H9 (cell line): Measurements from ENCODE around the gene CORO1A. TPM values are rescaled to one million over a fixed set of nuclear protein-coding genes. Genes with fewer than 3 reads are reported as not detected.

ENCODE experiments used
- DNase-seq: peaks from one replicate; pipeline ENCODE4 v3.0.0-alpha.2; 2017
- H2AFZ ChIP-seq: one replicate; pipeline ENCODE4 v1.6.1; 2013; ENCODE audit warnings: mild to moderate bottlenecking, low read length, control low read depth, moderate library complexity
- H2AK5ac ChIP-seq: 2 replicates; pipeline ENCODE4 v1.6.1; 2013; ENCODE audit warnings: low read length, control low read depth, mixed read lengths; ENCODE audit not compliant: insufficient read length
- H2BK120ac ChIP-seq: one replicate; pipeline ENCODE4 v1.6.1; 2013; ENCODE audit warnings: low read depth, mild to moderate bottlenecking, low read length, control low read depth, inconsistent platforms; ENCODE audit not compliant: poor library complexity, severe bottlenecking
- H2BK12ac ChIP-seq: 2 replicates; pipeline ENCODE4 v1.6.1; 2013; ENCODE audit warnings: low read length, control low read depth, mixed read lengths, low read depth; ENCODE audit not compliant: insufficient read length
- H2BK15ac ChIP-seq: 2 replicates; pipeline ENCODE4 v1.6.1; 2013; ENCODE audit warnings: low read depth, low read length, control low read depth
- H2BK20ac ChIP-seq: one replicate; pipeline ENCODE4 v1.6.1; 2013; ENCODE audit warnings: low read depth, mild to moderate bottlenecking, low read length, control low read depth, inconsistent platforms; ENCODE audit not compliant: poor library complexity, severe bottlenecking
- H2BK5ac ChIP-seq: 2 replicates; pipeline ENCODE4 v1.6.1; 2013; ENCODE audit warnings: low read length, control low read depth, mixed read lengths; ENCODE audit not compliant: insufficient read length
- H3K14ac ChIP-seq: 2 replicates; pipeline ENCODE4 v1.6.1; 2013; ENCODE audit warnings: low read length, control low read depth; ENCODE audit not compliant: insufficient read depth
- H3K18ac ChIP-seq: 2 replicates; pipeline ENCODE4 v1.6.1; 2013; ENCODE audit warnings: low read depth, mild to moderate bottlenecking, mixed read lengths, low read length, control low read depth; ENCODE audit not compliant: insufficient read length
- H3K23ac ChIP-seq: 2 replicates; pipeline ENCODE4 v1.6.1; 2013; ENCODE audit warnings: low read length, control low read depth, mixed read lengths, low read depth; ENCODE audit not compliant: insufficient read length
- H3K23me2 ChIP-seq: 2 replicates; pipeline ENCODE4 v1.6.1; 2013; ENCODE audit warnings: low read depth, mild to moderate bottlenecking, mixed read lengths, low read length, control low read depth; ENCODE audit not compliant: insufficient read length, poor library complexity, severe bottlenecking
- H3K27ac ChIP-seq: 2 replicates; pipeline ENCODE4 v1.5.1; 2013; ENCODE audit warnings: low read length, control low read depth, mixed read lengths, low read depth; ENCODE audit not compliant: insufficient read length
- H3K27me3 ChIP-seq: 2 replicates; pipeline ENCODE4 v1.6.1; 2013; ENCODE audit warnings: low read length, control low read depth, inconsistent platforms; ENCODE audit not compliant: insufficient read depth
- H3K4ac ChIP-seq: 2 replicates; pipeline ENCODE4 v1.6.1; 2013; ENCODE audit warnings: low read depth, mild to moderate bottlenecking, control low read depth, inconsistent platforms, low read length, moderate library complexity
- H3K4me1 ChIP-seq: 2 replicates; pipeline ENCODE4 v1.6.1; 2013; ENCODE audit warnings: low read length, control low read depth, inconsistent platforms; ENCODE audit not compliant: insufficient read depth
- H3K4me2 ChIP-seq: 2 replicates; pipeline ENCODE4 v1.6.1; 2013; ENCODE audit warnings: low read length, control low read depth, mixed read lengths; ENCODE audit not compliant: insufficient read length, insufficient read depth
- H3K56ac ChIP-seq: 2 replicates; pipeline ENCODE4 v1.6.1; 2013; ENCODE audit warnings: low read depth, mild to moderate bottlenecking, mixed read lengths, low read length, control low read depth; ENCODE audit not compliant: insufficient read length
- H3K79me1 ChIP-seq: 2 replicates; pipeline ENCODE4 v1.6.1; 2013; ENCODE audit warnings: low read depth, mild to moderate bottlenecking, moderate library complexity, low read length, control low read depth, inconsistent platforms; ENCODE audit not compliant: insufficient read depth, poor library complexity, severe bottlenecking
- H3K79me2 ChIP-seq: 2 replicates; pipeline ENCODE4 v1.6.1; 2013; ENCODE audit warnings: low read length, control low read depth, inconsistent platforms; ENCODE audit not compliant: insufficient read depth
- H3K9ac ChIP-seq: 2 replicates; pipeline ENCODE4 v1.6.1; 2013; ENCODE audit warnings: low read length, control low read depth, mixed read lengths; ENCODE audit not compliant: insufficient read length; ENCODE audit errors: extremely low read depth
- H3K9me3 ChIP-seq: one replicate; pipeline ENCODE4 v1.6.1; 2013; ENCODE audit warnings: low read depth, low read length, inconsistent platforms; ENCODE audit not compliant: control insufficient read depth
- H3T11ph ChIP-seq: one replicate; pipeline ENCODE4 v1.6.1; 2013; ENCODE audit warnings: mild to moderate bottlenecking, low read length, control low read depth, inconsistent platforms
- H4K20me1 ChIP-seq: one replicate; pipeline ENCODE4 v1.6.1; 2013; ENCODE audit not compliant: control insufficient read depth, insufficient read length, insufficient read depth
- H4K5ac ChIP-seq: 2 replicates; pipeline ENCODE4 v1.6.1; 2013; ENCODE audit warnings: low read depth, mild to moderate bottlenecking, mixed read lengths, low read length, control low read depth; ENCODE audit not compliant: insufficient read length
- H4K8ac ChIP-seq: replicated peaks from 2 replicates; pipeline ENCODE4 v1.6.1; 2013; ENCODE audit warnings: low read length, control low read depth, mixed read lengths, low read depth; ENCODE audit not compliant: insufficient read length
- H4K91ac ChIP-seq: 2 replicates; pipeline ENCODE4 v1.6.1; 2013; ENCODE audit warnings: low read depth, mild to moderate bottlenecking, moderate library complexity, mixed read lengths, low read length, control low read depth; ENCODE audit not compliant: insufficient read length
- H3K27ac Mint-ChIP-seq, 3 experiments: 2 replicates in 2 of 3; 3 replicates in 1 of 3; pipeline ENCODE4 v1.8.0; 2020 to 2021; ENCODE audit warnings: mixed read lengths in 3 of 3, mild to moderate bottlenecking in 1 of 3, moderate library complexity in 1 of 3
- H3K27me3 Mint-ChIP-seq: 2 replicates; pipeline ENCODE4 v1.8.0; 2021; ENCODE audit warnings: low read depth, mild to moderate bottlenecking, moderate library complexity, mixed read lengths
- H3K36me3 Mint-ChIP-seq, 3 experiments: 2 replicates in 2 of 3; 3 replicates in 1 of 3; pipeline ENCODE4 v1.8.0; 2020 to 2021; ENCODE audit warnings: low read depth in 3 of 3, mixed read lengths in 3 of 3; ENCODE audit not compliant: insufficient read depth in 1 of 3
- H3K4me1 Mint-ChIP-seq, 2 experiments: 2 replicates each; pipeline ENCODE4 v1.8.0; 2020; ENCODE audit warnings: mixed read lengths in 2 of 2
- H3K4me3 Mint-ChIP-seq, 2 experiments: 2 replicates in 1 of 2; 3 replicates in 1 of 2; pipeline ENCODE4 v1.8.0; 2020 to 2021; ENCODE audit warnings: mild to moderate bottlenecking in 2 of 2, mixed read lengths in 2 of 2, moderate library complexity in 1 of 2
- H3K9me3 Mint-ChIP-seq, 2 experiments: 2 replicates in 1 of 2; 3 replicates in 1 of 2; pipeline ENCODE4 v1.8.0; 2020; ENCODE audit warnings: mild to moderate bottlenecking in 2 of 2, mixed read lengths in 2 of 2, moderate library complexity in 1 of 2
- WGBS: extraction: QIAGEN DNeasy Blood & Tissue Kit; methylation state at CpG from one replicate; pipeline ENCODE4 v1.1.7; 2013; ENCODE audit warnings: missing lambda C conversion rate, low lambda C conversion rate, mixed read lengths; ENCODE audit not compliant: insufficient read length; ENCODE audit errors: extremely low coverage; 5-methylcytosine and 5-hydroxymethylcytosine counted together
- total RNA-seq: library from RNA; stranded (reverse); gene quantifications from 2 replicates; pipeline ENCODE4 v1.2.1, GENCODE V29; 2021
- TF ChIP-seq, protein P1 (sequence below): fragments of 200-600 bp; sonication (generic); conservative IDR thresholded peaks from 3 replicates; pipeline ENCODE4 v1.8.0; 2021; ENCODE audit warnings: antibody characterized with exemption, mild to moderate bottlenecking

Gene CORO1A
- total RNA-seq, 1 experiment from 2014 or later: 4.8 TPM

DNA sequence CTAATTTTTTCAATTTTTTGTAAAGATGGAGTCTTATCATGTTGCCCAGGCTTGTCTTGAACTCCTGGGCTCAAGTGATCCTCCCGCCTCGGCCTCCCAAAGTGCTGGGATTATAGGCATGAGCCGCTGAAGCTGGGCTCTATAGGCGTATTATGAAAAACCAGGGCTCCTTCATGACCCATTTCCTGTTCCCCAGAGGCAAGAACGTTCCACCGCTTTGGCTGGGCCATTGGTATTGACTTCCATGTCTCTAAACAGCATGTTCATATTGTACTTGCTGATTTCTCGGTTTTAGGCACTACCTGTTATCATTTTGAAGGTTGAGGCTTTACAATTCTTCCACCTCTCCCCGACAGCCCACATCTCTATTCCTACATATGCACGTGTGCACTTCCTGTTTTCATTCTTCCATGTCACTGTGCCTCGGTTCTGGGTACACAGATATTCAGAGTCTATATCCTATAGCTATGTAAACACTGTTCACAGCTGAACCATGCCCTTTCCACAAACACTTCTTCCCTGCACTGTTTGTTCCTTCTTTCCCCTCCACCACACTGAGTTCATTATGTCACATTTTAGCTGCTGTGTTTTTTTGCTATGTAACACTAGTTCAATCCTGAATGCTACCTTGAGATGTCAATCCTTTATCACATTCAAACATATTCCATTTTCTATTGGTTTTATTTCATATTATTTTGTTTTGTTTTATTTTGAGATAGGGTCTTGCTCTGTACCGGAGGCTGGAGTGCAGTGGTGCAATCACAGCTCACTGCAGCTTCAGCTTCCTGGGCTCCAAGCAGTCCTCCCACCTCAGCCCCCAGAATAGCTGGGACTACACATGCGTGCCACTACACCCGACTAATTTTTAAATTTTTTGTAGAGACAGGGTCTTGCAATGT, 43.6 kb upstream of the CORO1A start:
- no peak overlapping the region for H2BK15ac ChIP-seq
- WGBS: no CpG with 5 or more reads among the region's 13 CpGs
- Mint-ChIP-seq H3K27ac (no peak overlapping the region), H3K4me1 (no peaks in the 10 kb centered on the region), H3K9me3 (no peaks in the 10 kb centered on the region), H3K4me3 (no peak overlapping the region), H3K36me3 (no peaks in the 10 kb centered on the region), H3K27me3 (peaks cover 2% of the 10 kb centered on the region)
- no peak overlapping the region for H3K9ac ChIP-seq
- peak overlapping the region; percentile 82 for H3K56ac ChIP-seq
- H3K23ac ChIP-seq: no peak overlapping the region
- H2BK12ac ChIP-seq: no peak overlapping the region
- H4K5ac ChIP-seq: no peak overlapping the region
- no peaks in the 10 kb centered on the region for H3K79me2 ChIP-seq
- H3K23me2 ChIP-seq: peaks cover 3% of the 10 kb centered on the region
- H3K27me3 ChIP-seq: no peaks in the 10 kb centered on the region
- H3K18ac ChIP-seq: no peak overlapping the region
- H3K27ac ChIP-seq: no peak overlapping the region
- no peak overlapping the region for H4K8ac ChIP-seq
- H3T11ph ChIP-seq: no peak overlapping the region
- no peak overlapping the region for H4K91ac ChIP-seq
- H3K9me3 ChIP-seq: no peaks in the 10 kb centered on the region
- no peak for DNase-seq
- no peaks in the 10 kb centered on the region for H3K79me1 ChIP-seq
- H2BK20ac ChIP-seq: no peak overlapping the region
- H2BK5ac ChIP-seq: no peak overlapping the region
- H3K4me2 ChIP-seq: no peak overlapping the region
- no peak overlapping the region for H2BK120ac ChIP-seq
- TF ChIP-seq, protein P1, sequence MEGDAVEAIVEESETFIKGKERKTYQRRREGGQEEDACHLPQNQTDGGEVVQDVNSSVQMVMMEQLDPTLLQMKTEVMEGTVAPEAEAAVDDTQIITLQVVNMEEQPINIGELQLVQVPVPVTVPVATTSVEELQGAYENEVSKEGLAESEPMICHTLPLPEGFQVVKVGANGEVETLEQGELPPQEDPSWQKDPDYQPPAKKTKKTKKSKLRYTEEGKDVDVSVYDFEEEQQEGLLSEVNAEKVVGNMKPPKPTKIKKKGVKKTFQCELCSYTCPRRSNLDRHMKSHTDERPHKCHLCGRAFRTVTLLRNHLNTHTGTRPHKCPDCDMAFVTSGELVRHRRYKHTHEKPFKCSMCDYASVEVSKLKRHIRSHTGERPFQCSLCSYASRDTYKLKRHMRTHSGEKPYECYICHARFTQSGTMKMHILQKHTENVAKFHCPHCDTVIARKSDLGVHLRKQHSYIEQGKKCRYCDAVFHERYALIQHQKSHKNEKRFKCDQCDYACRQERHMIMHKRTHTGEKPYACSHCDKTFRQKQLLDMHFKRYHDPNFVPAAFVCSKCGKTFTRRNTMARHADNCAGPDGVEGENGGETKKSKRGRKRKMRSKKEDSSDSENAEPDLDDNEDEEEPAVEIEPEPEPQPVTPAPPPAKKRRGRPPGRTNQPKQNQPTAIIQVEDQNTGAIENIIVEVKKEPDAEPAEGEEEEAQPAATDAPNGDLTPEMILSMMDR: no peak
- H2AK5ac ChIP-seq: no peak overlapping the region
- H3K4ac ChIP-seq: no peak overlapping the region
- no peaks in the 10 kb centered on the region for H3K4me1 ChIP-seq
- no peak overlapping the region for H2AFZ ChIP-seq
- H4K20me1 ChIP-seq: no peaks in the 10 kb centered on the region
- no peak overlapping the region for H3K14ac ChIP-seq
